WI38 (cell line): ENCODE measurements around the gene ARID5B.

ENCODE experiments used
- H3K4me3 ChIP-seq: 2 replicates; pipeline ENCODE4 v1.5.1; 2011; ENCODE audit warnings: low read depth, mild to moderate bottlenecking, control low read depth, low read length
- CTCF ChIP-seq: IDR thresholded peaks from 2 replicates; pipeline ENCODE4 v1.5.1; 2012; ENCODE audit warnings: low read depth, mild to moderate bottlenecking, control low read depth, low read length

Gene ARID5B

GRCh38 chr10:61985715-61986114 lies 84.2 kb downstream of the ARID5B start:
- no peak overlapping the region for H3K4me3 ChIP-seq
- no peak for TF ChIP-seq CTCF

- no peak overlapping the region for H3K4me3 ChIP-seq
- TF ChIP-seq CTCF: no peak
These were observed 84.9 kb downstream of the ARID5B start for GRCh38 chr10:61986382-61986781.

- no peak for TF ChIP-seq CTCF
- no peak overlapping the region for H3K4me3 ChIP-seq
These were observed 85.4 kb downstream of the ARID5B start for GRCh38 chr10:61986788-61987492.

- TF ChIP-seq CTCF: no peak
These were observed 86.0 kb downstream of the ARID5B start for GRCh38 chr10:61987537-61987936.

GRCh38 chr10:61987951-61988379 lies 86.5 kb downstream of the ARID5B start:
- H3K4me3 ChIP-seq: no peak overlapping the region
- TF ChIP-seq CTCF: no peak

More at GRCh38 chr10:61987537-61987936, 86.0 kb downstream of the ARID5B start:
- no peak overlapping the region for H3K4me3 ChIP-seq

GRCh38 chr10:61989995-61990760 lies 88.7 kb downstream of the ARID5B start:
- no peak overlapping the region for H3K4me3 ChIP-seq
- TF ChIP-seq CTCF: no peak

GRCh38 chr10:61990761-61991135 lies 89.2 kb downstream of the ARID5B start:
- H3K4me3 ChIP-seq: no peak overlapping the region
- TF ChIP-seq CTCF: no peak
